Left hindlimb (tissue), 1 donor: ENCODE measurements around the gene EIF3B.
"Not testable (repeated sequence)": the region's sequence is repeated elsewhere in the genome, so short reads cannot be mapped to it uniquely, and the experiment has no call there.

Source experiments
- DNase-seq: peaks from one replicate; pipeline ENCODE4 v3.0.0-alpha.2; 2018

EIF3B gene

DNA sequence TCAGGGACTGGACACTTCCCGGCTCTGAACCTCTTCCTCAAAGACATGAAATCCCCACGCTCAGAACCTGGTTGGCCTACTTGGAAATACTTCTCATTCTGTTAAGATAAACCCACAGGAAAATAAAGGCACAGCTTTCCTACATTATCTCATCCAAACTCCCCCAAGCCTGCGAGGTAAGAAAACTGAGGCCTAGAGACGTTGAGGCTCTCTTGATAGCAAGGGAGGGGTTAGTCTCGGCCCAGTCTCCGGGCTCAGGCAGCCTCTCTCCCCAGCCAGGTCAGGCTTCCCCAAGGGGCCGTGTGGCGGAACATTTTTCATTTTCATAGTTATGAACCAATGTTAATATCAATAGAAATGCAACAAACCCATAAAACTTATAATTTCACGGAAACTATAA, 4.6 kb upstream of the EIF3B start:
- no peak for DNase-seq

GRCh38 chr7:2350861-2351260, 3.8 kb upstream of the EIF3B start:
- no peak for DNase-seq

DNA sequence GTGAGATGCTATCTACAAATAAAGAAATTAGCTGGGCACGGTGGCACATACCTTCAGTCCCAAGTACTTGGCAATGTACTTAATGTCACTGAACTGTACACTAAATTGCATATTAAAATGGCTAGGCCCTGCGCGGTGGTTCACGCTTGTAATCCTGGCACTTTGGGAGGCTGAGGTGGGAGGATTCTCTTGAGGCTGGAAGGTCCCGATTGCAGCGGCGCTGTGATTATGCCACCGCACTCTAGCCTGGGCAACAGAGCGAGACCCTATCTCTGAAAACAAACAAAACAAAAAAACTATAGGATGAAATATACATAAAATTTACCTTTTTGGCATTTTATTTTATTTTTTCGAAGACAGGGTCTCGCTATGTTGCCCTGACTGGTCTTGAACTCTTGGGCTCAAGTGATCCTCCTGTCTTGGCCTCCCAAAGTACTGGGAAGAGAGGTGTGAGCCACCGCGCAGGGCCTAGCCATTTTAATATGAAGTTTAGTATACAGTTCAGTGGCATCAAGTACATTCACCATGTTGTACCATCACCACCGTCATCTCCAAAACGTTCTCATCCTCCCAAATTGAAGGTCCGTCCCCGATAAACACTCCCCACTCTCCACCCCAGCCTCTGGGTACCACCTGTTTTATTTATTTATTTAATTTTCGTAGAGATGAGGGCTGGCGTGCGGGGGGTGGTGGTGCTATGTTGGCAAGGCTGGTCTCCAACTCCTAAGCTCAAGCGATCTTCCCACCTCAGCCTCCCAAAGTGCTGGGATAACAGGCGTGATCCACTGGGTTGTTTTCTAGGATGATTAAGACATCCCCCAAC, 1.3 kb upstream of the EIF3B start:
- DNase-seq, result no peak

GRCh38 chr7:2353936-2354185, 766 bp upstream of the EIF3B start:
- DNase-seq, result no peak

DNA sequence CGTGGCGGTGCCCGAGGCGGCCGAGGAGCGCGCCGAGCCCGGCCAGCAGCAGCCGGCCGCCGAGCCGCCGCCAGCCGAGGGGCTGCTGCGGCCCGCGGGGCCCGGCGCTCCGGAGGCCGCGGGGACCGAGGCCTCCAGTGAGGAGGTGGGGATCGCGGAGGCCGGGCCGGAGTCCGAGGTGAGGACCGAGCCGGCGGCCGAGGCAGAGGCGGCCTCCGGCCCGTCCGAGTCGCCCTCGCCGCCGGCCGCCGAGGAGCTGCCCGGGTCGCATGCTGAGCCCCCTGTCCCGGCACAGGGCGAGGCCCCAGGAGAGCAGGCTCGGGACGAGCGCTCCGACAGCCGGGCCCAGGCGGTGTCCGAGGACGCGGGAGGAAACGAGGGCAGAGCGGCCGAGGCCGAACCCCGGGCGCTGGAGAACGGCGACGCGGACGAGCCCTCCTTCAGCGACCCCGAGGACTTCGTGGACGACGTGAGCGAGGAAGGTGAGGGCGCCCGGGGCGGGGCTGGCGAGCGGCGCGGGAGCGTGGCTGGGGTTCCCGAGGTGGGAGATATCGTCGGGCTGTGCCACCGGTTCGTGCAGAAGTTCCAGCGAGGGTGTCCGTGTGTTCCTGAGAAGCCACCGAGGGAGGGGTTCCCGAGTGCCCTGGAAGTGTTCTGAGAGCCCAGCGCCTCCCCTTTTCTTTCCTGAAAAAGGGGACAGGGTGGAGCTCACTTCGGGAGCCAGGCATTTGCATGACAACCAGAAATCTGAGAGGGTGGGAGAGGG, 495 bp downstream of the EIF3B start:
- DNase-seq, result peak; percentile 49

DNA sequence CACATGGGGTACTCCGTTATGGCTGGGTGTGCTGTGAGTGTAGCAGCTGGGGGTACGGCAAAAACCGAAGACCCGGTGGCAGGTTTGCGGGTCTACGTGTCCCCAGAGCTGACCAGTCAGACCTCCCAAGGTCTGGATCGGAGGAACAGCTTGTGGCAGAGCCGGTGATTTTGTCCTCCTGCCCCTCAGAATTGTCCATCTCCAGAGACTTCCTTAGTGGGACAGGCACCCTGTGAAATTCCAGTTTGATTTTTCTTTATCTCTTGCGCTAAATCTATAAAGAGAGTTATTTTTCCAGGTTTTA, 1.0 kb downstream of the EIF3B start:
- no peak for DNase-seq

DNA sequence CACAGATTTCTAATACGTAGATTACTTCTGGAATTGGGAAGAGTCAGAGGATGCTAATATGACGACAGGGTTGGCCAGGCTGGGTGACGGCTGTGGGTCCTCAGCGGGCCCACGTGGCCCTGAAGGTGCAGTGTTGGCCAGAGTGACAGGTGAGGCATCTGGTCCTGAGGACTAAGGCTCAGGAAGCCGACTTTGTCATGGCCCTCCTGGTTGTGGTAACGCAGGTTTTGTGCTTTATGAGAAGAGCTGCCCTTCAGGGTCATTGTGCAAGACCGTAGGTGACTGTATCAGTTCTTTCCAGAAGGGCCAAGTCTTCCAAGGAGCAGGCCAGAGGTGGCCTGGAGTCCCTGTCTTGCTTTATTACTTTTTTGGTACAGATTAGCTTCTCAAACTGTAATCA, 2.5 kb downstream of the EIF3B start:
- no peak for DNase-seq

- DNase-seq, result no peak
These were observed 2.9 kb downstream of the EIF3B start for GRCh38 chr7:2357571-2357970.

GRCh38 chr7:2358968-2359527, 4.4 kb downstream of the EIF3B start:
- no peak for DNase-seq

DNA sequence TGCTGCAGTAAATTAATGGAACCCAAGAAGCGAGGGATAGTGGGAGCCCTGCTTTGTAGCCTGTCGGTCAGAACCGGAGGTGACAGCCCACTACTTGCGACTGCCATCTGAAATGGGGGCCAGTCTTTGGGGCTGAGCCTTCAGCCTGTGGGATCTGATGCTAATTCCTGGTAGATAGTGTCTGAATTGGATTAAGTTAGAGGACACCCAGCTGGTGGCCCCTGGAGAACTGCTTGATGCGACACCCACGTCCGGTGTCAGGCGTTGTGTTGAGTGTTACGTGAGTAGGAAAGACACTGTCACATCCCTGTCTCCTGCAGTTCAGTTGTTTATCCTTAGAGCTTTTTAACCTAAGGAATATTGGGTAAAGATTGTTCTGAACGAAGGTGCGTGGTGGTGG, 5.0 kb downstream of the EIF3B start:
- DNase-seq, result no peak

DNA sequence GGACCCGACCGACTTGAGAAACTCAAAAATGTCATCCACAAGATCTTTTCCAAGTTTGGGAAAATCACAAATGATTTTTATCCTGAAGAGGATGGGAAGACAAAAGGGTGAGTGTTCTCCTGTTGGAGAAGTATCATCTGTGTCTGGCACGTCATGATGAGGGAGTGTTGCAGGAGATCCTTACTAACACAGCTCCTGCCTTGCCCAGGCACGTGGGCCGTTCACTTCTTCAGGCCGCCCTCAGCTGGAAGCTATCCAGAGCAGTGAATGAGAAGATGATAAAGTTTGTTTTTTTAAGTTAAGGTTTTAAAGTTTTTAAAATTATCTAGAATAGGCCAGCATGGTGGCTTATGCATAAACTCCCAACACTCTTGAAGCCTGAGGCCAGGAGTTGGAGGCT, 6.2 kb downstream of the EIF3B start:
- no peak for DNase-seq

DNA sequence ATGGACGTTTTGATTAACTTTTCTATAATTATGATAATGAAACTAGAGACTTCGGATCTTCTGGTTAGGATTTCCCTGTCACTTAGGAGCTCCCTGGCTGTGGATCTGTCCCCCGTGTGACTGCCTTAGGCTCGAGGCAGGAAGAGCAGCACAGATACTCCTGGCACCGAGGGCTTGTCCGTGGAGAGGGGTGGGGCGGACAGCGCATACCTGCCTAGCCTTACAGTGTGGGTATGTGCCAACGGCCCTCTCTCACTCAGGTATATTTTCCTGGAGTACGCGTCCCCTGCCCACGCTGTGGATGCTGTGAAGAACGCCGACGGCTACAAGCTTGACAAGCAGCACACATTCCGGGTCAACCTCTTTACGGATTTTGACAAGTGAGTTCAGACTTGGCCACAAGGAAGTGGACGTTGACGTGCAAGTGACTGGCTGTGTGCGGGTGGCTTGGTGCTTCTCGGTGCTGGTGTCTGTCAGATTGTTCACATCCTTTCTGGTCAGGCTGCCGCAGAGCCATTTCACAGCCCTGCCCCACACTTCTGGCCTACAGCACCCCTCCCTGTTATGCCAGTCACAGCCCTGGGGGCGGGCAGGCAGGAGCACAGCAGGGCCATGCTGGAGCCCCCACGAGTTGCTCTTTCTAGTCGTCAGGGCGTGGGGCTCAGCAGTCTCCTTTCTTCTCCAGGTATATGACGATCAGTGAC, 7.9 kb downstream of the EIF3B start:
- no peak for DNase-seq

GRCh38 chr7:2369139-2369538, 14.5 kb downstream of the EIF3B start:
- DNase-seq, result no peak

DNA sequence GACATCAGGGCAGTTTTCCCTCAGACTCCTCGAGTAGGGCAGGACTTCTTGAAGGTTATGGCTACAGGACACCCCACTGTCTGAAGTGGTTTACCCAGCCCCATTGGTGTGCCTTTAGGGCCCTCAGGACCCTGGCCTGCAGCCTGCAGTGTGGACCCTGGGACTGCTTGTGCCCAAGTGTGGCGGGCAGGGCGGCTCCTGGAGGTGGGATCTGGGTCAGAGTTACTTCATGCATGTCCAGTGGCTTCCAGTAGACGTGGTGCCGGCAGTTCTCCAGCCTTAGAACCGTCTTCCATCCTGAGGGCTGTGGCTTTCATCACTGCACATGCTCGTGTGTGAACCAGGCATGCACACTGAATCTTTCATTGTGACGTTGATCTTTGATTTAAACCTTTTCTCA, 16.7 kb downstream of the EIF3B start:
- no peak for DNase-seq

DNA sequence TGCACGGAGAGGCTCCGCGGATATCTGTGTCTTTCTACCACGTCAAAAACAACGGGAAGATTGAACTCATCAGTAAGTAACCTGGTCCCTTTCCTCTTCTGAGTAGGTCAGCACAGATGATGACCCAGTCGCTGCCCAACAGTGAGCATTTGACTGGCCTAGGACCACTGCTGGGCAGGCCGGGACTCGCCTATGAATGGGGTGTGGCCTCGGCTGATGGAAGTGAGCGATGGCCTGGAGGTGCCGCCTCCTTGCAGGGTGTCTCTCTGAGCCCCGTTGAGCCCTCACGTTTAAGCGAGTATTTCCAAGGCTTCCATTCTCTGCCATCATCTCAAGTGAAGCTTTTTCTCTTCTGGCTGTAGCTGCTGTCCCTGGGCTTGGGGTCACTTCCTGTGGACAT, 18.1 kb downstream of the EIF3B start:
- no peak for DNase-seq

- DNase-seq, result no peak
These were observed 18.5 kb downstream of the EIF3B start for GRCh38 chr7:2373124-2373556.

- no peak for DNase-seq
These were observed 19.0 kb downstream of the EIF3B start for GRCh38 chr7:2373646-2374045.

- DNase-seq, result no peak
These were observed 19.8 kb downstream of the EIF3B start for GRCh38 chr7:2374401-2374800.

DNA sequence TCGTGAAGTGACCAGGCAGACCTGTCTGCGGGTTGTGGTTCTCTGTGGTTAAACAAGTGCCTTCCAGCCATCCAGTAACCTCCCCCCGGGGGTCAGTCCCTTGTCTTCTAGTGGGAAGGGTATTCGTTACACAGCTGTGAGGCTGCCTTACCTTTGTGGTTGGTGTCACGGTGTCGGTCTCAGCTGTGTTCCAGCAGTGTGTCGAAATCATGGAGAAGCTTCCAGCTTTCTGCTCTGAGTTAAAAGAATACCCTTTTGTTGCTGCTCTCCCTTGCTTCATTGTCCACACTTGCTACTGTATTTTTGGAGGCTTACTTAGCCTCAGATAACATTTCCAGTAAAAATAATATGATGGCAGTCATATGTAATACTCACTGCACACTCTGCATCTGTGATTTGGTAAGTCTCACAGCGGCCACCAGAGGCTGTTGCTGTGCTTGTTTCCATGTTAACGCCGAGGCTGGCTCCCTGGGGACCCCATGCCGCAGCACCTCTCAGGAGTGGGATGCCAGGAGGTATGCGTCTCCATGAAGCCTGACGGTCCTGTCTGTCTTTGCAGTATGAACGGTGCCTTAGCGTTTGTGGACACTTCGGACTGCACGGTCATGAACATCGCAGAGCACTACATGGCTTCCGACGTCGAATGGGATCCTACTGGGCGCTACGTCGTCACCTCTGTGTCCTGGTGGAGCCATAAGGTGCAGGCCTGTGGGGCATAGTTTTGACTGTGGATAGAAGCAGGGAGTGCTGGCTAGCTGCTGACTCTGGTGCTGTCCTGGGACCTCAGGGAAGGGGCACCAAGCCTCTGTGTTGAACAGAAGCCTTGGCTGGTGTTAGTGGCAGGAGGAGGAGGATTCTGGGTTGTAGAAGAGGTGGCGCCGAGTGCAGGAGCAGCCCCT, 20.5 kb downstream of the EIF3B start:
- DNase-seq, result no peak

GRCh38 chr7:2376351-2377154, 21.9 kb downstream of the EIF3B start:
- DNase-seq, result no peak

DNA sequence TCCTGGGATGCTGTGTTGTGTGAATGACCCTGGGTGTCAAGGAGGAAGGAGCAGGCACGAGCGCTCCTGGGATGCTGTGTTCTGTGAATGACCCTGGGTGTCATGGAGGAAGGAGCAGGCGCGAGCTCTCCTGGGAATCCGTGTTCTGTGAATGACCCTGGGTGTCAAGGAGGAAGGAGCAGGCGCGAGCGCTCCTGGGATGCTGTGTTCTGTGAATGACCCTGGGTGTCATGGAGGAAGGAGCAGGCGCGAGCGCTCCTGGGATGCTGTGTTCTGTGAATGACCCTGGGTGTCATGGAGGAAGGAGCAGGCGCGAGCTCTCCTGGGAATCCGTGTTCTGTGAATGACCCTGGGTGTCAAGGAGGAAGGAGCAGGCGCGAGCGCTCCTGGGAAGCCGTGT, 22.9 kb downstream of the EIF3B start:
- not testable (repeated sequence) for DNase-seq

GRCh38 chr7:2378125-2378524, 23.5 kb downstream of the EIF3B start:
- DNase-seq, result not testable (repeated sequence)
